Cardiac muscle cell (in vitro differentiated cells and primary cell): Measurements from ENCODE around the gene SMTN. TPM values are rescaled to one million over a fixed set of nuclear protein-coding genes. Genes with fewer than 3 reads are reported as not detected.
A peak's percentile ranks its signal among the peaks of the same experiment; 100 is the strongest.
"Not testable (repeated sequence)": the region's sequence is repeated elsewhere in the genome, so short reads cannot be mapped to it uniquely, and the experiment has no call there.

ENCODE experiments used
- DNase-seq, 2 donors: peaks; one replicate each; pipeline versions ENCODE4 v3.0.0 to v3.0.0-alpha.2; 2010 to 2017; ENCODE audit warnings: low read depth in 1 of 2, low spot score in 1 of 2
- H3K27ac ChIP-seq: fragments of 200-600 bp; sonication (generic); 2 replicates; pipeline ENCODE4 v1.5.1; 2016
- H3K27me3 ChIP-seq: fragments of 200-600 bp; sonication (generic); 2 replicates; pipeline ENCODE4 v1.6.0; 2016; ENCODE audit warnings: control low read depth
- H3K36me3 ChIP-seq: fragments of 200-600 bp; sonication (generic); 2 replicates; pipeline ENCODE4 v1.5.1; 2016; ENCODE audit warnings: control low read depth
- H3K4me1 ChIP-seq: fragments of 200-600 bp; sonication (generic); 2 replicates; pipeline ENCODE4 v1.8.1; 2017; ENCODE audit warnings: low read depth, mild to moderate bottlenecking, mixed run types
- H3K4me3 ChIP-seq: fragments of 200-600 bp; sonication (generic); 2 replicates; pipeline ENCODE4 v1.5.1; 2016; ENCODE audit warnings: mild to moderate bottlenecking
- H3K9me3 ChIP-seq: fragments of 200-600 bp; sonication (generic); 2 replicates; pipeline ENCODE4 v1.5.1; 2017; ENCODE audit warnings: low read depth, mild to moderate bottlenecking, control low read depth
- polyA plus RNA-seq: library from polyadenylated mRNA; unstranded; fragments of >200 nt; fragmentation: Nextera tagmentation; extraction: Ambion mirVana; gene quantifications from 2 replicates; pipeline ENCODE4 v1.2.1, GENCODE V29; 2016
- total RNA-seq: library from RNA; depleted of rRNA; stranded (reverse); fragments of >200 nt; gene quantifications from 2 replicates; pipeline ENCODE4 v1.2.3, GENCODE V29; 2016
- TF ChIP-seq, protein P1 (sequence below): IDR thresholded peaks from 2 replicates; pipeline ENCODE4 v1.5.1; 2012; ENCODE audit warnings: low read depth, mild to moderate bottlenecking, low read length

The SMTN gene
- total and polyA plus RNA-seq, 2 experiments from 2014 or later: 33.9 to 72.0 TPM

DNA sequence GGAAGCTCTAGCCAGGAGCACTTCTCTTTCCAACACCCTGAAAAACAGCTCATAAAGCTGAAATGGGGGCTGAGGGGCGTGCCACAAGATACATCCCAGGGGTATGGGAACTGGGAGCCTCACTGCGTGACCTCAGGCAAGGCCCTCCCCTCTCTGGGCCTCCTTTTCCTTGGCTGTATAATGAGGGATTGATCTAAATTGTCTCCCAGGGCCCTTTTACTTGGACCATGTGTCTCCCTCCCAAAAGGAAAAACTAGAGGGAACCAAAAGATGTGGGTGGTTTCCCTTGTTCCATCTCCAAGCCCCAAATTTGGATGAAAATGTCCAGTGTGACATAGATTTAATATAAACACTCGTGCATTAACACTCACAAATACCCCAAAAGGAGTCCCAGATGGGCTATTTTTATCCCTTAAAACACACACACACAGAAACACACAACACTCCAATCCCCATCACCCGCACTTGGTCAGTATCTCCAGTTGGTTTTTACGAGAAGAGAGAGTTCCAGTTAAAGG lies 25.9 kb upstream of the SMTN start:
- TF ChIP-seq, protein P1, sequence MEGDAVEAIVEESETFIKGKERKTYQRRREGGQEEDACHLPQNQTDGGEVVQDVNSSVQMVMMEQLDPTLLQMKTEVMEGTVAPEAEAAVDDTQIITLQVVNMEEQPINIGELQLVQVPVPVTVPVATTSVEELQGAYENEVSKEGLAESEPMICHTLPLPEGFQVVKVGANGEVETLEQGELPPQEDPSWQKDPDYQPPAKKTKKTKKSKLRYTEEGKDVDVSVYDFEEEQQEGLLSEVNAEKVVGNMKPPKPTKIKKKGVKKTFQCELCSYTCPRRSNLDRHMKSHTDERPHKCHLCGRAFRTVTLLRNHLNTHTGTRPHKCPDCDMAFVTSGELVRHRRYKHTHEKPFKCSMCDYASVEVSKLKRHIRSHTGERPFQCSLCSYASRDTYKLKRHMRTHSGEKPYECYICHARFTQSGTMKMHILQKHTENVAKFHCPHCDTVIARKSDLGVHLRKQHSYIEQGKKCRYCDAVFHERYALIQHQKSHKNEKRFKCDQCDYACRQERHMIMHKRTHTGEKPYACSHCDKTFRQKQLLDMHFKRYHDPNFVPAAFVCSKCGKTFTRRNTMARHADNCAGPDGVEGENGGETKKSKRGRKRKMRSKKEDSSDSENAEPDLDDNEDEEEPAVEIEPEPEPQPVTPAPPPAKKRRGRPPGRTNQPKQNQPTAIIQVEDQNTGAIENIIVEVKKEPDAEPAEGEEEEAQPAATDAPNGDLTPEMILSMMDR: no peak
- H3K4me1 ChIP-seq: peaks cover 12% of the 10 kb centered on the region
- no peak overlapping the region for H3K4me3 ChIP-seq
- H3K27me3 ChIP-seq: no peaks in the 10 kb centered on the region
- no peak for DNase-seq
- no peaks in the 10 kb centered on the region for H3K9me3 ChIP-seq
- H3K27ac ChIP-seq: peak overlapping the region; percentile 36
- H3K36me3 ChIP-seq: no peaks in the 10 kb centered on the region

DNA sequence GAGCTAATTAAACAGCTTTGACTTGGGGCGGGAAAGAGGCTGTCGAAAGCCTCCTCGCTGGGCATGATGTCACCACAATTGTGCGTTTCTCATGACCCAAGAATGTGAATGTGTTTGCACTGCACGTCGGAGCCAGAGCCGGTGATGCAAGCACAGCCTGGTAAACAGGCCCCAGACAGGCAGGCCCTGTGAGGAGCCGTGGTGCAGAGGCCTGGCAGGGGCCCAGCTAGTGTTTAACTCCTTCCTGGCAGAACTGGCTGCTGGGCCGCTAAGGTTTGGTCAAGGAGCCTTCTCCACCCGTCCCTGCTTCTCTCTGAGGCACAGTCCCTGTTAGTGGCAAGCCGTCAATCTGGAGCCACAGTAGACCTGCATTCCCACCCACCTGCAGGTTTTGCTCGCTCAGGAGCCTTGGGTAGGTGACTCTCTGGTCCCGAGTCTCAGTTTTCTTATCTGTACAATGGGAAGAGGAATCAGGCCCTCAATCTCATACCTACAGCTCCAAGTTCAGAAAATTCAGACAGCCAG lies 25.4 kb upstream of the SMTN start:
- DNase-seq: peak; percentile 69 to 99
- H3K4me3 ChIP-seq: no peak overlapping the region
- H3K27ac ChIP-seq: peak overlapping the region; percentile 36
- no peaks in the 10 kb centered on the region for H3K36me3 ChIP-seq
- H3K4me1 ChIP-seq: peaks cover 12% of the 10 kb centered on the region
- H3K27me3 ChIP-seq: no peaks in the 10 kb centered on the region
- no peaks in the 10 kb centered on the region for H3K9me3 ChIP-seq
- TF ChIP-seq, protein P1: no peak

DNA sequence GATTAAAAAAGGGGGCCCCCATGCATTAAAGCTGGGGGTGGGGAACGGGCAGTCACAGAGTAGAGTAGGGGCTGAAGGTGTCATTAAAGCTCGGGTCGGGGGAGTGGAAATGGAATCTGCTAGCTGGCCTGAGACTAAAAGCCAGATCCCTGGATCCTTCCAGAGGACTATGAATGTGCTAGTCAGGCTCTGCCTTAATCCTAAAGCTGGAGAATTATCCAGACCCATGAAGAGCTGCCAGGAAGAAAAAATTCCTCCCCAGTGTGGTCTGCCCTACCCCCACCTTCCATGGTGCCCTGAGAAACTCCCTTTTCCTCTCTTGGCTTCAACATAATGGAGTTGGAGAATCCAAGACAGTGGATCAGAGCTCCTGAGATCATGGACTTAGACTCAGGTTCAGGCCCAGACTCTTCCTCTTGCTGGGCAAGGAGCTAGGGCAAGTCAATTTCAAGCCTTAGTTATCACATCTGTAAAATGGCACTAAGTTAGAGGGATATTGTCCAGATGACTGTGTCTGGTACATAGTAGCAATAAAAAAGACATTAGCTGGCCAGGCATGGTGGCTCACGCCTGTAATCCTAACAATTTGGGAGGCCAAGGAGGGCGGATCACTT lies 24.0 kb upstream of the SMTN start:
- Histone ChIP-seq H3K9me3 (no peaks in the 10 kb centered on the region), H3K4me1 (peaks cover 12% of the 10 kb centered on the region), H3K27me3 (no peaks in the 10 kb centered on the region), H3K4me3 (no peak overlapping the region), H3K27ac (no peak overlapping the region), H3K36me3 (no peaks in the 10 kb centered on the region)
- peak in 1 of 2 donors; percentile 73 for DNase-seq
- TF ChIP-seq, protein P1: no peak

DNA sequence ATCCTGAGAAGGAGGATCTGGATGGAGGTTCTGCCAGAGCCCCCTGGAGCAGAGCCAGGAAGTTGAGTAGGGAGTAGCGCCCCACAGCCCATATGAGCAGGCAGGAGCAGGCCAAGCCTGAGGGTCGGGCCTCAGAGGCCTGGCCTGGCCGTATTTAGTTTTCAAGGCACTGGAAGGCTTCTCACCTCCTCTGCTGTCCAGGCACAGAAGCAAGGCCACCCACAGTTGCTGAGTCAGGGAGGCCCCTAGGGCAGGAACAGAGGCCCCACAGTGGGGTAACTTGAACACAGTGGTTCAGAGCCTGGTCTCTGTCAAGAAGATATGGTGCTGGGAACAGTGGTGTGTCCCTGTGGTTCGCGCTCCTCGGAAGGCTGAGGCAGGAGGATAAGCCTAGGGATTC lies 21.5 kb upstream of the SMTN start:
- H3K4me1 ChIP-seq: peaks cover 12% of the 10 kb centered on the region
- H3K27ac ChIP-seq, H3K36me3 ChIP-seq, H3K9me3 ChIP-seq, H3K4me3 ChIP-seq, H3K27me3 ChIP-seq: not testable (repeated sequence)
- peak in 1 of 2 donors; percentile 47 for DNase-seq

DNA sequence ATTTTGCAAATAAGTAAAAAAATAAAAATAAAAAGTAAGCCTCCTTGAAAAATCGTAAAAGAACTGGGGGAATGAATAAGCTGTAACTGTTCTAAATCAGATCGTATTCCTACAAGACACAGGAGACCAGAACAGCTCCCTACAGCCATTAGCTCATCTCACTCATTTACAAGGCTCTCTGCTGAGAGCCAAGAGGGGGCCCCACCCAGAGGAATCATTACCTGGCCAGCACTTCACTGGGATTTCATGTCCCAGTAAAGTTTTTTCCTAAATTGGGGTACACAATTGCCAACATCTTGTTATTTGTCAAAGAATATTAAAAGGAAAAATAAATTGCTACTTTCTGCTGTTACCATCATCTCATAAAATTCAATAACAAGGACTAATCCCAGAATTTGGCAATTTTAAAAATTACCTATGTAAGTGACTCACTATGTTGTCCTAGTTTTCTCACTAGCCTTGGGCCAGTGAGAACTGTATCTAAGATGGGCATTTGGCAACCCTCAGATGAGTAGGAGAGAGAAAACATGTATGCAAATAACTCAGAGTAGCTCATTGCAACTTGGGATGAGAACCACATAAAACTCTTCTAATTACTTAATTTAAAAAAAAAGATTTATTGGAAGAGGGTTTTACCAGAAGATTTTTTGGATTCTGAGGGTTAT lies 18.4 kb upstream of the SMTN start:
- Histone ChIP-seq H3K9me3 (no peaks in the 10 kb centered on the region), H3K27ac (no peak overlapping the region), H3K4me1 (no peaks in the 10 kb centered on the region), H3K36me3 (no peaks in the 10 kb centered on the region), H3K27me3 (no peaks in the 10 kb centered on the region), H3K4me3 (no peak overlapping the region)
- no peak for DNase-seq
- TF ChIP-seq, protein P1: no peak

DNA sequence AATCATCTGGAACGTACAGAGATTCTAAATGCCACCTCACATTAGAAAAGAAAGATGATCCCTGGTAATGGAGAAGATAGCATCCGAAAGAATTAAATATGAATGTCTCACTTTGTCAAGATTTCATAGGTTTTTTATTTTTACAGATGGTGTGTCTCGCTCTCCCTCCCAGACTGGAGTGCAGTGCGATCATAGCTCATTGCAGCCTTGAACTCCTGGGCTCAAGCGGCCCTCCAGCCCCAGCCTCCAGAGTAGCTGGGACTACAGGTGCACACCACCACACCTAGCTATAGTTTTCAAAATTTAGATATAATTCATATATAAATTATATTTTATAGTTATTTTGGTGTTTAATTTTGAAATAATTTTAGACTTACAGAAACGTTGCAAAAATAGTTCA lies 16.7 kb upstream of the SMTN start:
- H3K4me3 ChIP-seq: no peak overlapping the region
- DNase-seq: no peak
- no peaks in the 10 kb centered on the region for H3K27me3 ChIP-seq
- no peak overlapping the region for H3K27ac ChIP-seq
- no peaks in the 10 kb centered on the region for H3K36me3 ChIP-seq
- H3K9me3 ChIP-seq: no peaks in the 10 kb centered on the region
- H3K4me1 ChIP-seq: no peaks in the 10 kb centered on the region
- TF ChIP-seq, protein P1: no peak
